B cell (primary cell): Measurements from ENCODE around the gene NUCKS1. TPM values are rescaled to one million over a fixed set of nuclear protein-coding genes. Genes with fewer than 3 reads are reported as not detected.

ENCODE experiments used
- ATAC-seq: fragments of 200-7000 bp; cut with Tn5 transposase; one replicate; pipeline ENCODE4 v1.10.0; 2021; ENCODE audit warnings: low read depth, mild to moderate bottlenecking, moderate number of reproducible peaks, moderate library complexity
- CTCF ChIA-PET: fragments of 350-600 bp; sonication (Branson Sonifier 250); formaldehyde crosslinking; loops from one replicate; lab custom pipeline; 2021; ENCODE audit warnings: antibody characterized with exemption, inconsistent platforms; lab: Charles Lee
- POLR2A ChIA-PET: fragments of 350-600 bp; sonication (Branson Sonifier 250); formaldehyde crosslinking; loops from one replicate; lab custom pipeline; 2021; ENCODE audit warnings: antibody characterized with exemption; lab: Charles Lee
- DNase-seq: peaks from one replicate; pipeline ENCODE4 v3.0.0; 2013
- H2AFZ ChIP-seq: 2 replicates; pipeline ENCODE4 v1.6.1; 2012; ENCODE audit warnings: mild to moderate bottlenecking, low read depth, low read length; ENCODE audit not compliant: insufficient read depth, poor library complexity, severe bottlenecking
- H3K27ac ChIP-seq, 2 donors: 1 replicate in 1 of 2; 2 replicates in 1 of 2; pipeline ENCODE4 v1.5.1; 2012 to 2013; ENCODE audit warnings: low read length in 2 of 2, mild to moderate bottlenecking in 2 of 2, moderate library complexity in 1 of 2
- H3K27me3 ChIP-seq, 4 experiments: fragments of 200-600 bp in 1 of 4; sonication (generic) in 1 of 4; replicated peaks in 1 of 4; 1 replicate in 2 of 4; 2 replicates in 2 of 4; pipeline versions ENCODE4 v1.6.1 to v1.7.0; 2013 to 2016; ENCODE audit warnings: low read length in 3 of 4, mild to moderate bottlenecking in 2 of 4, mixed read lengths in 1 of 4, moderate library complexity in 1 of 4; ENCODE audit not compliant: insufficient read depth in 4 of 4, control insufficient read depth in 3 of 4; ENCODE audit errors: control extremely low read depth in 1 of 4
- H3K36me3 ChIP-seq, 2 experiments: replicated peaks in 1 of 2; 1 replicate in 1 of 2; 2 replicates in 1 of 2; pipeline versions ENCODE4 v1.6.1 to v1.7.1; 2013; ENCODE audit warnings: low read length in 1 of 2; ENCODE audit not compliant: insufficient read depth in 2 of 2, control insufficient read depth in 1 of 2; ENCODE audit errors: control extremely low read depth in 1 of 2, extremely low read depth in 1 of 2
- H3K4me1 ChIP-seq, 2 donors: fragments of 200-600 bp in 1 of 2; sonication (generic) in 1 of 2; 1 replicate in 1 of 2; 2 replicates in 1 of 2; pipeline versions ENCODE4 v1.5.1 to v1.6.1; 2013 to 2017; ENCODE audit warnings: low read length in 2 of 2; ENCODE audit not compliant: control insufficient read depth in 2 of 2, insufficient read depth in 2 of 2
- H3K4me2 ChIP-seq: replicated peaks from 2 replicates; pipeline ENCODE3; 2012; ENCODE audit warnings: mild to moderate bottlenecking, low read depth, low read length; ENCODE audit not compliant: poor library complexity, severe bottlenecking
- H3K4me3 ChIP-seq, 5 experiments: fragments of 200-600 bp in 1 of 5; sonication (generic) in 1 of 5; 1 replicate in 3 of 5; 2 replicates in 2 of 5; pipeline versions ENCODE4 v1.5.1 to v1.7.0; 2011 to 2016; ENCODE audit warnings: low read length in 4 of 5, mild to moderate bottlenecking in 4 of 5, low read depth in 2 of 5, control low read depth in 1 of 5, moderate library complexity in 1 of 5; ENCODE audit not compliant: insufficient read depth in 1 of 5; ENCODE audit errors: control extremely low read depth in 1 of 5, extremely low read depth in 1 of 5
- H3K79me2 ChIP-seq: fragments of 200-600 bp; sonication (generic); one replicate; pipeline ENCODE4 v1.6.0; 2016; ENCODE audit warnings: low read length; ENCODE audit not compliant: control insufficient read depth, insufficient read depth
- H3K9ac ChIP-seq: fragments of 200-600 bp; sonication (generic); 2 replicates; pipeline ENCODE4 v1.6.1; 2017; ENCODE audit warnings: mild to moderate bottlenecking, low read length, moderate library complexity
- H3K9me3 ChIP-seq, 3 donors: one replicate each; pipeline versions ENCODE4 v1.6.1 to v1.7.1; 2013; ENCODE audit warnings: low read length in 2 of 3; ENCODE audit not compliant: control insufficient read depth in 2 of 3, insufficient read depth in 1 of 3; ENCODE audit errors: control extremely low read depth in 1 of 3
- H4K20me1 ChIP-seq: 2 replicates; pipeline ENCODE4 v1.6.0; 2012; ENCODE audit warnings: mild to moderate bottlenecking, low read length; ENCODE audit not compliant: insufficient read depth, control insufficient read depth, poor library complexity, severe bottlenecking
- H3K27ac Mint-ChIP-seq: one replicate; pipeline ENCODE4 v1.8.0; 2021; ENCODE audit warnings: mixed read lengths
- H3K27me3 Mint-ChIP-seq: one replicate; pipeline ENCODE4 v1.8.0; 2021; ENCODE audit warnings: mixed read lengths
- H3K4me1 Mint-ChIP-seq: one replicate; pipeline ENCODE4 v1.8.0; 2021; ENCODE audit warnings: mixed read lengths
- H3K4me3 Mint-ChIP-seq: one replicate; pipeline ENCODE4 v1.8.0; 2021; ENCODE audit warnings: mixed read lengths
- H3K9me3 Mint-ChIP-seq: one replicate; pipeline ENCODE4 v1.8.0; 2022; ENCODE audit warnings: mixed read lengths; ENCODE audit not compliant: insufficient read depth
- CTCF ChIP-seq: fragments of 200-600 bp; IDR thresholded peaks from one replicate; pipeline ENCODE4 v1.8.0; 2022; ENCODE audit warnings: antibody characterized with exemption, mild to moderate bottlenecking
- EZH2 ChIP-seq: IDR thresholded peaks from 2 replicates; pipeline ENCODE4 v1.6.1; 2012; ENCODE audit warnings: borderline replicate concordance, low read depth, mild to moderate bottlenecking, moderate library complexity, low read length; ENCODE audit not compliant: insufficient read depth, poor library complexity, severe bottlenecking
- WGBS: methylation state at CpG from one replicate; pipeline ENCODE4 v1.1.5; 2013; ENCODE audit warnings: missing lambda C conversion rate; ENCODE audit not compliant: insufficient coverage; 5-methylcytosine and 5-hydroxymethylcytosine counted together
- intact Hi-C: fragments of 100-400 bp; cut with micrococcal nuclease; formaldehyde crosslinking; loops from one replicate; pipeline ENCODE4 v1.10.0; 2022
- polyA plus RNA-seq: library from polyadenylated mRNA; depleted of rRNA; stranded (reverse); fragments of >200 nt; gene quantifications from 2 replicates; pipeline ENCODE4 v1.2.3, GENCODE V29; 2012
- total RNA-seq, 2 donors: library from RNA; stranded (reverse); fragments of 120-200 nt in 1 of 2; gene quantifications; 1 replicate in 1 of 2; 2 replicates in 1 of 2; pipeline versions ENCODE4 v1.2.3 to v1.2.4, GENCODE V29; 2013 to 2022

NUCKS1 gene
- total and polyA plus RNA-seq, 2 donors (not counting 1 experiment from before 2014, with no cell fraction given), result 6.5 to 90.1 TPM

- no peaks in the 10 kb centered on the region for H3K36me3 ChIP-seq
- no peaks in the 10 kb centered on the region for H3K79me2 ChIP-seq
- no peaks in the 10 kb centered on the region for H4K20me1 ChIP-seq
- no peak overlapping the region for H2AFZ ChIP-seq
- ChIA-PET POLR2A (interaction anchor here (0.6 kb wide), 1 partner anchor 11 kb away, joined by 4 read pairs; no protein-coding TSS in a partner anchor), CTCF (interaction anchor here (0.7 kb wide), 1 partner anchor 77 kb away, joined by 3 read pairs; no protein-coding TSS in a partner anchor)
- intact Hi-C loops, result no loop called here
- no peak overlapping the region for H3K4me3 ChIP-seq
- Mint-ChIP-seq H3K27ac (no peak overlapping the region), H3K27me3 (no peaks in the 10 kb centered on the region), H3K9me3 (no peaks in the 10 kb centered on the region), H3K4me3 (no peak overlapping the region), H3K4me1 (peaks cover 3% of the 10 kb centered on the region)
- no peaks in the 10 kb centered on the region for H3K9me3 ChIP-seq
- H3K27me3 ChIP-seq, result no peaks in the 10 kb centered on the region
- H3K9ac ChIP-seq, result no peak overlapping the region
- no peak for ATAC-seq
- WGBS, result 95% methylated on average over 4 of the region's 4 CpGs
- no peak overlapping the region for H3K27ac ChIP-seq
- no peak for DNase-seq
- TF ChIP-seq CTCF, result no peak
- no peak for TF ChIP-seq EZH2
- no peak overlapping the region for H3K4me2 ChIP-seq
- no peaks in the 10 kb centered on the region for H3K4me1 ChIP-seq
Observed at GRCh38 chr1:205783904-205784303, 33.9 kb upstream of the NUCKS1 start.

- Mint-ChIP-seq H3K27ac (no peak overlapping the region), H3K9me3 (no peaks in the 10 kb centered on the region), H3K27me3 (no peaks in the 10 kb centered on the region), H3K4me1 (peaks cover 4% of the 10 kb centered on the region), H3K4me3 (no peak overlapping the region)
- H3K9me3 ChIP-seq, result no peaks in the 10 kb centered on the region
- H4K20me1 ChIP-seq, result no peaks in the 10 kb centered on the region
- no peak overlapping the region for H3K9ac ChIP-seq
- no peak for ATAC-seq
- H3K4me3 ChIP-seq, result no peak overlapping the region
- TF ChIP-seq EZH2 (no peak), CTCF (no peak)
- DNase-seq, result no peak
- no peaks in the 10 kb centered on the region for H3K79me2 ChIP-seq
- intact Hi-C loops, result no loop called here
- no peak overlapping the region for H3K4me2 ChIP-seq
- no peak overlapping the region for H2AFZ ChIP-seq
- peaks cover 0 to under 1% of the 10 kb centered on the region in 2 donors for H3K4me1 ChIP-seq
- H3K27ac ChIP-seq, result no peak overlapping the region
- no peaks in the 10 kb centered on the region for H3K36me3 ChIP-seq
- POLR2A ChIA-PET, result no interaction called here
- CTCF ChIA-PET, result interaction anchor here (1.4 to 2.2 kb wide), 2 partner anchors 8 to 194 kb away, joined by 4 to 15 read pairs; no protein-coding TSS in a partner anchor
- H3K27me3 ChIP-seq, result no peaks in the 10 kb centered on the region
Observed at GRCh38 chr1:205783433-205783795, 33.4 kb upstream of the NUCKS1 start.
